ENCODE measurements around the gene CDC42BPA. TPM values are rescaled to one million over a fixed set of nuclear protein-coding genes. Genes with fewer than 3 reads are reported as not detected.

The CDC42BPA gene
- total RNA-seq, 1 experiment from 2014 or later = 32.0 TPM

DNA sequence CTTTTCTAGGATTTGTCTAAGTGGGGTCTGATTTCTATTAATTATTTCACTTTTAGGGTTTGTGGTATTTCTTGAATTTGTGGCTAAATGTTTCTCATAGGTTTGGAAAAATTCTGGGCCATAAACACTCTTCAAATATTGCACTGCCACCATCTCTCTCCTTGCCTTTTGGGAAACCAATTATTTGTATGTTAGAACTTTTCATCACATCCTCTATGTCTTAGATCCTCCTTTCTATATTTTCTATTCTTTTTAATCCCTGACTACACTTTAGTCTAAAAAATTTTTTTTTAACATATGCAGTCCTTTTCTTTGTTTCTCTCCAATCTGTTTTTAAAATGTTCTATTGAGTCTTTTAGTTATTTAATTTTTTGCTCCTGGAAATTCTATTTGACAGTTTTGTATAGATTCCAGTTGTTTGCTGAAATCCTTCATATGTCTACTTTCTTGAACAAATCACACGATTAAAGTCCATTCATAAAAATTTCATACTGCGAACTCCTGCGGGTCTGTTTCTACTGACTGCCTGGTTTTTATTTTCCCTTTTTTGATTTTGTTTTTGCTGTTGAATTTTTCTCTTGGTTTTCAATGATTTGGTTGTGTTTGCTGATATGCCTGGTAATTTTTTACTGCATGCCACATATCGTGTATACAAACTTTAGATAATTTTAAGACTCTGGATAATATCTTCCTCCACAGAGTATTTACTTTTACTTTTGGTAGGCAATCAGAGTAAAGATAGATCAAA, 235.1 kb downstream of the CDC42BPA start:
- no peak for TF ChIP-seq EZH2phosphoT487 (IDR thresholded peaks at IDR 0.05; ENCODE audit: borderline replicate concordance, low read length)
- TF ChIP-seq EZH2 (IDR thresholded peaks at IDR 0.05; ENCODE audit: low read length, unreplicated experiment) = no peak
- TF ChIP-seq, protein P1, sequence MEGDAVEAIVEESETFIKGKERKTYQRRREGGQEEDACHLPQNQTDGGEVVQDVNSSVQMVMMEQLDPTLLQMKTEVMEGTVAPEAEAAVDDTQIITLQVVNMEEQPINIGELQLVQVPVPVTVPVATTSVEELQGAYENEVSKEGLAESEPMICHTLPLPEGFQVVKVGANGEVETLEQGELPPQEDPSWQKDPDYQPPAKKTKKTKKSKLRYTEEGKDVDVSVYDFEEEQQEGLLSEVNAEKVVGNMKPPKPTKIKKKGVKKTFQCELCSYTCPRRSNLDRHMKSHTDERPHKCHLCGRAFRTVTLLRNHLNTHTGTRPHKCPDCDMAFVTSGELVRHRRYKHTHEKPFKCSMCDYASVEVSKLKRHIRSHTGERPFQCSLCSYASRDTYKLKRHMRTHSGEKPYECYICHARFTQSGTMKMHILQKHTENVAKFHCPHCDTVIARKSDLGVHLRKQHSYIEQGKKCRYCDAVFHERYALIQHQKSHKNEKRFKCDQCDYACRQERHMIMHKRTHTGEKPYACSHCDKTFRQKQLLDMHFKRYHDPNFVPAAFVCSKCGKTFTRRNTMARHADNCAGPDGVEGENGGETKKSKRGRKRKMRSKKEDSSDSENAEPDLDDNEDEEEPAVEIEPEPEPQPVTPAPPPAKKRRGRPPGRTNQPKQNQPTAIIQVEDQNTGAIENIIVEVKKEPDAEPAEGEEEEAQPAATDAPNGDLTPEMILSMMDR (conservative IDR thresholded peaks at IDR 0.05; ENCODE audit: low read depth, low read length) = no peak
- CTCF ChIA-PET = no interaction called here

DNA sequence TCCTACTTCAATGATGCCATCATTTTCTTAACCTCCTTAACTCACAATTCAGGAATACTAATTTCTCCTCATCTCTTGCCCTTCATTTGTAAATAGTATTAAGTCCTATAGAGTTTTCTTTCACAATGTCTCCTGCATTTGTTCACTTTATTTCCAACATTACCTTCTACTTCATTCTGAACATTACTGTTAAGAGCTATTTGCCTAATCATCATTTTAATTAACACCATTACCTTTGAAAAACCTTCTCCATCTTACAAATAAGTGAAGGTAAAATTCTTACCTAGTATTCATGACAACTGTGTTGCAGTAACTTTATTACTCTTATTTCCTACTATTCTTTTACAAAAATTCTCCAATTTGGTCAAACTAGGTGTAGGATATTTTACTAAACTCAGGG, 240.5 kb downstream of the CDC42BPA start:
- intact Hi-C loops (cut with micrococcal nuclease) = no loop called here

More for the DNA sequence above, 235.1 kb downstream of the CDC42BPA start:
- H3K4me2 ChIP-seq (ENCODE audit: low read length) = no peak overlapping the region
- ATAC-seq (no peak), DNase-seq (no peak)
- POLR2A ChIA-PET (ENCODE audit: unreplicated experiment) = no interaction called here
- peaks cover 3% of the 10 kb centered on the region; the same call in 1 of the 2 replicates for H3K36me3 ChIP-seq (ENCODE audit: low read depth, low read length)
- no peaks in the 10 kb centered on the region for H4K20me1 ChIP-seq (ENCODE audit: low read length)
- no peak overlapping the region for H3K4me3 ChIP-seq (ENCODE audit: low read length)
- H3K79me2 ChIP-seq (ENCODE audit: low read length) = no peaks in the 10 kb centered on the region
- 0 out of 2 replicates have a peak, but pooled peaks cover 5% of the 10 kb centered on the region for H3K4me1 ChIP-seq (ENCODE audit: insufficient read depth, low read length)
- no TSS peak for BruUV-seq (replicated peaks)
- H3K9me2 ChIP-seq (replicated peaks; ENCODE audit: low read length) = no peaks in the 10 kb centered on the region
- H3F3A ChIP-seq (ENCODE audit: low read length, unreplicated experiment) = no peaks in the 10 kb centered on the region
- no peak overlapping the region for H3K27ac ChIP-seq (ENCODE audit: low read length)
- no peaks in the 10 kb centered on the region for H3K9me3 ChIP-seq (ENCODE audit: low read length)
- H2AFZ ChIP-seq (ENCODE audit: low read length) = no peak overlapping the region
- no peak overlapping the region for H3K9ac ChIP-seq (ENCODE audit: low read length)
- intact Hi-C loops (cut with micrococcal nuclease) = no loop called here
- H3K27me3 ChIP-seq (ENCODE audit: low read length) = no peaks in the 10 kb centered on the region

More for the DNA sequence above, 240.5 kb downstream of the CDC42BPA start:
- TF ChIP-seq EZH2 (IDR thresholded peaks at IDR 0.05; ENCODE audit: low read length, unreplicated experiment) (no peak), EZH2phosphoT487 (IDR thresholded peaks at IDR 0.05; ENCODE audit: borderline replicate concordance, low read length) (no peak)
- TF ChIP-seq, protein P1 (conservative IDR thresholded peaks at IDR 0.05; ENCODE audit: low read depth, low read length) = no peak
- peaks cover under 1% of the 10 kb centered on the region for H3F3A ChIP-seq (ENCODE audit: low read length, unreplicated experiment)
- H3K79me2 ChIP-seq (ENCODE audit: low read length) = no peaks in the 10 kb centered on the region
- no TSS peak for BruUV-seq (replicated peaks)
- no peaks in the 10 kb centered on the region for H3K9me2 ChIP-seq (replicated peaks; ENCODE audit: low read length)
- H4K20me1 ChIP-seq (ENCODE audit: low read length) = no peaks in the 10 kb centered on the region
- CTCF ChIA-PET = no interaction called here
- no peak for ATAC-seq
- no peaks in the 10 kb centered on the region for H3K9me3 ChIP-seq (ENCODE audit: low read length)
- no peak overlapping the region for H3K4me2 ChIP-seq (ENCODE audit: low read length)
- POLR2A ChIA-PET (ENCODE audit: unreplicated experiment) = no interaction called here
- peaks cover 3% of the 10 kb centered on the region; the same call in 1 of the 2 replicates for H3K36me3 ChIP-seq (ENCODE audit: low read depth, low read length)
- H3K4me3 ChIP-seq (ENCODE audit: low read length) = no peak overlapping the region
- DNase-seq = no peak
- H3K4me1 ChIP-seq (ENCODE audit: insufficient read depth, low read length) = peaks cover 10% of the 10 kb centered on the region
- no peaks in the 10 kb centered on the region for H3K27me3 ChIP-seq (ENCODE audit: low read length)
- no peak overlapping the region for H2AFZ ChIP-seq (ENCODE audit: low read length)
- H3K27ac ChIP-seq (ENCODE audit: low read length) = no peak overlapping the region
- H3K9ac ChIP-seq (ENCODE audit: low read length) = no peak overlapping the region
